Skeletal muscle tissue (tissue), 1 donor: Measurements from ENCODE around the gene TSEN54. TPM values are rescaled to one million over a fixed set of nuclear protein-coding genes. Genes with fewer than 3 reads are reported as not detected.

Source experiments
- total RNA-seq: library from RNA; depleted of rRNA; stranded (reverse); fragments of >200 nt; gene quantifications from one replicate; pipeline ENCODE4 v1.2.3, GENCODE V29; 2014

The TSEN54 gene
- total RNA-seq, 1 donor from 2014 or later = 15.7 TPM

Other genes with a start within 250 kb of the TSEN54 start
- gene MIF4GD, start 245.3 kb upstream of the TSEN54 start, total RNA-seq = 7.8 TPM
- gene SLC25A19, start 227.1 kb upstream of the TSEN54 start, total RNA-seq = 1.0 TPM
- gene GRB2, start 110.8 kb upstream of the TSEN54 start, total RNA-seq = 74.6 TPM
- gene TMEM94, start 59.9 kb upstream of the TSEN54 start, total RNA-seq = 18.3 TPM
- 8.9 TPM for gene CASKIN2, start 991 bp upstream of the TSEN54 start, total RNA-seq
- 4.7 TPM for gene LLGL2, start 9.2 kb downstream of the TSEN54 start, total RNA-seq
- 43.8 TPM for gene MYO15B, start 71.3 kb downstream of the TSEN54 start, total RNA-seq
- gene SMIM5, start 116.9 kb downstream of the TSEN54 start, total RNA-seq = 3.7 TPM
- gene RECQL5, start 150.6 kb downstream of the TSEN54 start, total RNA-seq = 11.0 TPM
- gene SAP30BP, start 150.8 kb downstream of the TSEN54 start, total RNA-seq = 36.5 TPM
- gene ITGB4, start 204.9 kb downstream of the TSEN54 start, total RNA-seq = 3.1 TPM
- 29.2 TPM for gene GALK1, start 248.7 kb downstream of the TSEN54 start, total RNA-seq